ENCODE measurements around the gene PPIL3. TPM values are rescaled to one million over a fixed set of nuclear protein-coding genes. Genes with fewer than 3 reads are reported as not detected.
A peak's percentile ranks its signal among the peaks of the same experiment; 100 is the strongest.

The PPIL3 gene
- 26.8 and 27.5 TPM in 2 replicates for total RNA-seq

- Histone ChIP-seq H3K36me3 (ENCODE audit: control insufficient read depth, insufficient read depth, low read length) (no peaks in the 10 kb centered on the region), H3K27me3 (ENCODE audit: control insufficient read depth, insufficient read depth, low read length) (no peaks in the 10 kb centered on the region), H3K4me3 (ENCODE audit: low read depth, low read length) (peak within 1 kb of the TSS; percentile 63)
- DNase-seq (ENCODE audit: low read depth): peak; percentile 92
- TF ChIP-seq, protein P1, sequence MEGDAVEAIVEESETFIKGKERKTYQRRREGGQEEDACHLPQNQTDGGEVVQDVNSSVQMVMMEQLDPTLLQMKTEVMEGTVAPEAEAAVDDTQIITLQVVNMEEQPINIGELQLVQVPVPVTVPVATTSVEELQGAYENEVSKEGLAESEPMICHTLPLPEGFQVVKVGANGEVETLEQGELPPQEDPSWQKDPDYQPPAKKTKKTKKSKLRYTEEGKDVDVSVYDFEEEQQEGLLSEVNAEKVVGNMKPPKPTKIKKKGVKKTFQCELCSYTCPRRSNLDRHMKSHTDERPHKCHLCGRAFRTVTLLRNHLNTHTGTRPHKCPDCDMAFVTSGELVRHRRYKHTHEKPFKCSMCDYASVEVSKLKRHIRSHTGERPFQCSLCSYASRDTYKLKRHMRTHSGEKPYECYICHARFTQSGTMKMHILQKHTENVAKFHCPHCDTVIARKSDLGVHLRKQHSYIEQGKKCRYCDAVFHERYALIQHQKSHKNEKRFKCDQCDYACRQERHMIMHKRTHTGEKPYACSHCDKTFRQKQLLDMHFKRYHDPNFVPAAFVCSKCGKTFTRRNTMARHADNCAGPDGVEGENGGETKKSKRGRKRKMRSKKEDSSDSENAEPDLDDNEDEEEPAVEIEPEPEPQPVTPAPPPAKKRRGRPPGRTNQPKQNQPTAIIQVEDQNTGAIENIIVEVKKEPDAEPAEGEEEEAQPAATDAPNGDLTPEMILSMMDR (IDR thresholded peaks at IDR 0.05; ENCODE audit: insufficient read depth, low read length, poor library complexity, severe bottlenecking): no peak
Observed at GRCh38 chr2:200888704-200889625, at the start of gene PPIL3, which contains the start of gene NIF3L1. PPIL3 (minus strand) TSS chr2:200889077; CDS start chr2:200887615, 1,462 bp downstream. NIF3L1 (plus strand) TSS chr2:200889371; CDS start chr2:200891944, 2,573 bp downstream.

- TF ChIP-seq, protein P1 (IDR thresholded peaks at IDR 0.05; ENCODE audit: insufficient read depth, low read length, poor library complexity, severe bottlenecking): no peak
- H3K4me3 ChIP-seq (ENCODE audit: low read depth, low read length): no peak overlapping the region
- no peaks in the 10 kb centered on the region for H3K36me3 ChIP-seq (ENCODE audit: control insufficient read depth, insufficient read depth, low read length)
- H3K27me3 ChIP-seq (ENCODE audit: control insufficient read depth, insufficient read depth, low read length): no peaks in the 10 kb centered on the region
- DNase-seq (ENCODE audit: low read depth): no peak
Observed at GRCh38 chr2:200930947-200931626, 42.2 kb upstream of the PPIL3 start.

DNA sequence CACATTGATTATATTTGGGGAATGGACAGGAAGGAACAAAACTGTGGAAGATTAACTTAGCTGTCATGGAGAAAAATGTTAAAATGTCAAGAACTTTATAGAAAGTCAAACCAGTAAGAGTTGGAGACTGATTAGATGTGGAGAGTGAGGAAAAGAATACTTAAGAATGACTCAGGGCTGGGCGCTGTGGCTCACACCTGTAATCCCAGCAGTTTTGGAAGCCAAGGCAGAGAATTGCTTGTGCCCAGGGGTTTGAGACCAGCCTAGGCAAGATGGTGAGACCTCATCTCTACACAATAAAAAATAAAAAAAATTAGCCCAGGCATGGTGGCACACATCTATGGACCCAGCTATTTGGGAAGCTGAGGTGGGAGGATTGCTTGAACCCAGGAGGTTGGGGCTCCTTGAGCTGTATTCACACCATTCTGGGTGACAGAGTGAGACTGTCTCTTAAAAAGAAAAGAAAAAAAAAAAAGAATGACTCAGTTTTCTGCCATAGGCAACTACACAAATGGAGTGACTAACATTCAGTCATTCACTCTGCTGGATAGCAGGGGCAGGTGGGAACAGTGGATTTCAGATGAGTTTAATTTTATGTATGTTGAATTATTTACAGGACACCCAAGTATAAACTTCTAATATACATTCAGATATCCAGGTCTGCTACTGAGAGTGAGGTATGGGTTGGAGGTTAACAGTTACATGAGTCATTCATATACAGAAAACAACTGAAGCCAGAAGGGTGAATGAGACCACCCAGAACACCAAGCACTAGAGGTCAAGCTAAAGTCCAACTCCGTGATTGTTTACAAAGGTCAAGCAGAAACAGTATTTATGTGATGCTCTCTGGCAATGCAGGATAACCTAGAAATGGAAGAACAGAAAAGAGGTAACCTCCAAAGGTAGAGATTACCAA is 40.7 kb upstream of the PPIL3 start:
- Histone ChIP-seq H3K27me3 (ENCODE audit: control insufficient read depth, insufficient read depth, low read length) (no peaks in the 10 kb centered on the region), H3K36me3 (ENCODE audit: control insufficient read depth, insufficient read depth, low read length) (no peaks in the 10 kb centered on the region), H3K4me3 (ENCODE audit: low read depth, low read length) (no peak overlapping the region)
- TF ChIP-seq, protein P1 (IDR thresholded peaks at IDR 0.05; ENCODE audit: insufficient read depth, low read length, poor library complexity, severe bottlenecking): no peak
- DNase-seq (ENCODE audit: low read depth): no peak

- no peaks in the 10 kb centered on the region for H3K27me3 ChIP-seq (ENCODE audit: control insufficient read depth, insufficient read depth, low read length)
- TF ChIP-seq, protein P1 (IDR thresholded peaks at IDR 0.05; ENCODE audit: insufficient read depth, low read length, poor library complexity, severe bottlenecking): no peak
- peaks cover 1% of the 10 kb centered on the region for H3K36me3 ChIP-seq (ENCODE audit: control insufficient read depth, insufficient read depth, low read length)
Observed at GRCh38 chr2:200922439-200922838, 33.6 kb upstream of the PPIL3 start.

DNA sequence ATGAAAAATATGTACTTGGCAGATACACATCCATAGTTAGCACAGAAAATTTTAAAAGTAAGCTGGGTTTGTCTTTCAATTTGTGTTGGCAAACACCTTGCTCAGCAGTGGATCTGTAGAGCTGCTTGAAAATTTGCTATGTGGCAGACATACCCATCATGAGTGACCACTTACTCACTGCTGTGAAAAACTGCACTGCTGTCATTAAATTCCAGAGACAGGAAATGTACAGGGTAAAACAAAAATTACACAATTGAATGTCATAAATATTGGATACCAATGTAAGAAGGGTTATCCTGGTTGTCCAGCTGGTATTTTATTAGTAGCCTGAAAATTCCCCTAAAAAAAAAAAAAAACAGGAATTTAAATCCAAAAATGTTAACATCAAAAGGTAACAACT is 24.8 kb upstream of the PPIL3 start:
- Histone ChIP-seq H3K27me3 (ENCODE audit: control insufficient read depth, insufficient read depth, low read length) (no peaks in the 10 kb centered on the region), H3K4me3 (ENCODE audit: low read depth, low read length) (no peak overlapping the region), H3K36me3 (ENCODE audit: control insufficient read depth, insufficient read depth, low read length) (no peaks in the 10 kb centered on the region)
- TF ChIP-seq, protein P1 (IDR thresholded peaks at IDR 0.05; ENCODE audit: insufficient read depth, low read length, poor library complexity, severe bottlenecking): no peak
- no peak for DNase-seq (ENCODE audit: low read depth)

More at GRCh38 chr2:200922439-200922838, 33.6 kb upstream of the PPIL3 start:
- H3K4me3 ChIP-seq (ENCODE audit: low read depth, low read length): no peak overlapping the region
- DNase-seq (ENCODE audit: low read depth): no peak

Measured in kidney epithelial cell (primary cell).